ENCODE data around the gene GLB1L.

GLB1L gene

DNA sequence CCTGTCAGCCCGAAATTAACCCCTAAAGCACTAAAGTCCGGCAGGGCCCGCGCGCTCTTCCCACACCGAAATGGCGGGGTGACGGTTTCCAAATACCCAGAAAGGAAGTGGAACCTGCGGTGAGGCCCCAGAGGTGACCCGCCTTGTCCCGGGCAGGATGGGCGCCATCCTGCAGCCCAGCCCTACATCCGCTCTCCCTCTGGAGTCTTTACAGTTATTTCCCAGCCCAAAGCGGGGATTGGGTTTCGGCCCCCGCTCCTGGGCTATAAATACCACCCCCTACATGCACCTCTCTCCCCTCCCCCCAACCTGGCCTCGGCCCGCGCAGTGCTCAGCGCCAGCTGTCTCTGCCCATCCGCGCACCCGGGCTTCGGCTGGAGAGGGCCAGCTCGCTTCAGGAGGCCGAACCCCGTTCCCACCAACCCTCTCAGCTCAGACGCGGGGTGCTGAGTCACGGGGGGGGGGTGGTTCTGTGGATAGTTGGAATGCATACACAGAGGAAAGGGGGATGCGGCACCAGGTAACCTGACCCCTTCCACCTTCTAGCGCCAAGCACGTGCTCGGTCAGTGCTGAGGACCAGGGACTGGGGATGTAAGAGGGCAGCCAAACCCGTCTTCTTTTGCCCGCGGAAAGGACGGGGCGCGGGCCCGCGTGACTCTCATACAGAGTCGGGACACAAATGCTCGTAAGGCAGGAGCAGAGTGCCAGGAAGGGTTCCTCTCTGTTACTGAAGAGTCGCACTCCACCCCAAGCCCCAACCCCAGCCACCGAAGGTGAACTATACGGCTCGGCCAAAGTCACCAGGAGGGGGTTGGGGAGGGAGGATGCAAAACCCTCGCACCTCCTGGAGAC lies 7.9 kb upstream of the GLB1L start, which contains the start of gene TUBA4B:
TUBA4B (plus strand) TSS at position 344 of the 853 bp plus-strand sequence; CDS start at position 509, 165 bp downstream.
- DNase-seq (ENCODE audit: low spot score): peak; percentile 54

- DNase-seq (ENCODE audit: low spot score): no peak
Observed at GRCh38 chr2:219252570-219252899, 7.3 kb upstream of the GLB1L start.

DNA sequence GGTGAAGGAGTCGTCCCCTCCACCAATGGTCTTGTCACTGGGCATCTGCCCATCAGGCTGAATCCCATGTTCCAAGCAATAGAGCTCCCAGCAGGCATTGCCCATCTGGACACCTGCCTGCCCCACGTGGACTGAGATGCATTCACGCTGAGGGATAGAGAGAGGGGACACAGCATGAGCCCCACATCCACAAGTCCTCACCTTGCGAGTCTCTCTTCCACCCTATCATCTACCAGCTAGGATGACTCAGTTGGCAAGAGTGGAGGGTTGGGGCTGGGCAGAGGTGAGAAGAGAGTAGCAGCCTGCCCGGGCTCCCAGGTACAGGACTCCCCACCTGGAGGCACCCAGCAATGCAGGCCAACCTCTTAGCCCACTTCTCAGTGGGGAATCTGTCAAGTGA lies 6.8 kb upstream of the GLB1L start:
- no peak for DNase-seq (ENCODE audit: low spot score)

DNA sequence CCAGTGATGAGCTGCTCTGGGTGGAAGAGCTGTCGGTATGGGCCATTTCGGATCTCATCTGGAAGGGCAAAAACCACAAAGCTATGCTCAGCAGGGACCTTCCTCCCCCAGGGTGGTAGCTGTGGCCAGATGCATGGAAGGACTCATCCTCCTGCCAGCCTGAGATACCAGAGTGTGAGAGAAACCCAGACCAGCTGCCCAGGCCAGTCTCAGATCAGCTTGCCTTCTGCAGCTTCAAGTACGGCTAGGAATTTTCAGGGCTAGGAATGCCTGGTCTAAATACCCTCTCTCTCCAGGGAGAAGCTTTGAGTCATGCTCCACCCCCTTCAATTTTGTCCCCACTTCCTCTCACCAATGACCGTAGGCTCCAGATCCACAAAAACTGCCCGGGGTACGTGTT lies 6.4 kb upstream of the GLB1L start:
- no peak for DNase-seq (ENCODE audit: low spot score)

DNA sequence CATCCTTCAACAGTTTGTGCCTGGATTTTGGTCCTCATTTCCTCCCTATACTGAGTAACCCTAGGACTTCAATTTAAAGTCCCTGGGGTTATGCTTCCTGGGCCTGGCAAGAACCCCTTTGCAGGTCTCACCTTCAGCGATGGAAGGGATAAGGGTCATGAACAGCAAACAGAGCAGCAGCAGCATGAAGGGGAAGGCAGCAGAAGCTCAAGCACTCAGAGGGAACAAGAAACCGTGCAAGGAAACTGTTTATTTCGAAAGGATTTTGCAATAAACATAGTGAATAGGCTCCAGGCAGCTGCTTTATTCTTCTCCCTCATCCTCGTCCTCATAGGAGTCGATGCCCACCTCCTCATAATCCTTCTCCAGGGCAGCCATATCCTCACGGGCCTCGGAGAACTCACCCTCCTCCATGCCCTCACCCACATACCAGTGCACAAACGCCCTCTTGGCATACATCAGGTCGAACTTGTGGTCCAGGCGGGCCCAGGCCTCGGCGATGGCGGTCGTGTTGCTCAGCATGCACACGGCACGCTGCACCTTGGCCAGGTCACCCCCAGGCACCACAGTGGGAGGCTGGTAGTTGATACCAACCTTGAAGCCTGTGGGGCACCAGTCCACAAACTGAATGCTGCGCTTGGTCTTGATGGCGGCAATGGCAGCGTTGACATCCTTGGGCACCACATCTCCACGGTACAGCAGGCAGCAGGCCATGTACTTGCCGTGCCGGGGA lies 5.0 kb upstream of the GLB1L start:
- no peak for DNase-seq (ENCODE audit: low spot score)

GRCh38 chr2:219249203-219249980 lies 4.1 kb upstream of the GLB1L start:
- DNase-seq (ENCODE audit: low spot score): no peak

- no peak for DNase-seq (ENCODE audit: low spot score)
Observed at GRCh38 chr2:219248845-219249202, 3.6 kb upstream of the GLB1L start.

GRCh38 chr2:219247678-219248642 lies 2.7 kb upstream of the GLB1L start:
- no peak for DNase-seq (ENCODE audit: low spot score)

DNA sequence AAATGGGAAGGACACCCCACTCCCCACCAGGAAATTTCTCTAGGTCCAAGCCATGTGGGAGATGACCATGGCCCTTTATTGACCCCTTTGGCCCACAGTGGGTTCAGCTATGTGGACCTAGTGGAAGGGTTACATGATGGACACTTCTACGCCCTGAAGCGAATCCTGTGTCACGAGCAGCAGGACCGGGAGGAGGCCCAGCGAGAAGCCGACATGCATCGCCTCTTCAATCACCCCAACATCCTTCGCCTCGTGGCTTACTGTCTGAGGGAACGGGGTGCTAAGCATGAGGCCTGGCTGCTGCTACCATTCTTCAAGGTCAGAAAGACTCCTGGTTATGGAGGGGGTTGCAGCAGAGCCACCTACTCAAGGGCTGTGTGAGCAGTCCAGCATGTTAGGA lies 1.3 kb upstream of the GLB1L start:
- DNase-seq (ENCODE audit: low spot score): no peak

GRCh38 chr2:219245899-219246230 lies 621 bp upstream of the GLB1L start:
- no peak for DNase-seq (ENCODE audit: low spot score)

DNA sequence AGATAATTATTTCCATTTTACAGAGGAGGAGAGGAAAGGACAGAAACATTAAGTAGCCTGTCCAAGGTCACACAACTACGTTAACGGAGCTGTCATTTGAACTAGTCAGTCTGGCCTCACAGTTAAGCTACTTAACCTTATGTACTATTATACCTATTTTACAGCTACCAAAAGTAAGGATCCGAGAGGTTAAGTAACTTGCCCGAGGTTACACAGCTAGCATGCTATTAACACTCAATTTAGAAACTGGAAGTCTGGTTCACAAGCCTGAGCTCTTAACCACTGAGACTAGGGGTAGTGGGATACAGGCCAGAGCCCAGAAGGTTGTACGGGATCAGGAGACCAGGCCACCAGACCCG lies 476 bp downstream of the GLB1L start:
- DNase-seq (ENCODE audit: low spot score): no peak

DNA sequence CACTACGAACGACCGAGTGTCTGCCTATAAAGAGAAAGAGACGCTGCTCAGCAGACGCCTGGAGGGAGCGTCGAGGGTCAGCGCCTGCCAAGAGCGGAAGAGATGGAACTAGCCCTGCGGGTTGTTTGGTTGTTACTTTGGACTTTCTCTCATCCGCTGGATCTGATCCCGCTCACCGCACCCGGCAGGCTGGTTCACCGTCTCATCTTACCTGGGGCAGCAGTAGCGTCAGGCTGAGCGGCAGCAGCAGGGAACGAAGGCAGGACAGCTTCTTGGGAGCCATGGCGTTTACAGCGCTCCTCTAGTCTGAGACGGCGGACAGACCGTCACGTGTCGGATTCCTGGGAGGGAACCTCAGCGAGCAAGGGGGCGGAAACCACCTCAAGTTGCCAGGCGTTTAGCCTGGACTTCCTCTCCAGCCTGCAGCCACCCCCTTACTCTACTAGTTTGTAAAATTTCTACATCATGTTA lies 1.9 kb downstream of the GLB1L start:
- DNase-seq (ENCODE audit: low spot score): no peak

- DNase-seq (ENCODE audit: low spot score): no peak
Observed at GRCh38 chr2:219234331-219234730, 10.9 kb downstream of the GLB1L start.

DNA sequence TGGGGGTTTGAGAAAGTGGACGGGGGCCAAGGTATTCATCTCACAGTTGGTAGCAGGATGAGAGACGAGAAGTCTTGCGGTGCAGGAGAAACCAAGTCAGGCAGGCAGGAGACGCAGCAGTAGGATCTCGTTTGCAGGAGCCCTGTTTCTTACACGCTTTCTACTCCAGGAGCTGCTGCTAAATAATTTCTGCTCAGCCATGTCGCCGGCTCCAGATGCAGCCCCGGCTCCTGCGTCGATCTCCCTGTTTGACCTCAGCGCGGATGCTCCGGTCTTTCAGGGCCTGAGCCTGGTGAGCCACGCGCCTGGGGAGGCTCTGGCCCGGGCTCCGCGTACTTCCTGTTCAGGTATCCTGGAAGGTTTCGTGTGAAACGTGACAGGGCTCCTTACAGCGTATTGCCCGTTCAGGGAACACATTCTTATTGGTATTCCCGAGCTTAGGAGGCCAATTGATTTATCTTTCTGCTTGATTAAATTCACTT lies 15.1 kb downstream of the GLB1L start:
- peak; percentile 56 for DNase-seq (ENCODE audit: low spot score)

DNA sequence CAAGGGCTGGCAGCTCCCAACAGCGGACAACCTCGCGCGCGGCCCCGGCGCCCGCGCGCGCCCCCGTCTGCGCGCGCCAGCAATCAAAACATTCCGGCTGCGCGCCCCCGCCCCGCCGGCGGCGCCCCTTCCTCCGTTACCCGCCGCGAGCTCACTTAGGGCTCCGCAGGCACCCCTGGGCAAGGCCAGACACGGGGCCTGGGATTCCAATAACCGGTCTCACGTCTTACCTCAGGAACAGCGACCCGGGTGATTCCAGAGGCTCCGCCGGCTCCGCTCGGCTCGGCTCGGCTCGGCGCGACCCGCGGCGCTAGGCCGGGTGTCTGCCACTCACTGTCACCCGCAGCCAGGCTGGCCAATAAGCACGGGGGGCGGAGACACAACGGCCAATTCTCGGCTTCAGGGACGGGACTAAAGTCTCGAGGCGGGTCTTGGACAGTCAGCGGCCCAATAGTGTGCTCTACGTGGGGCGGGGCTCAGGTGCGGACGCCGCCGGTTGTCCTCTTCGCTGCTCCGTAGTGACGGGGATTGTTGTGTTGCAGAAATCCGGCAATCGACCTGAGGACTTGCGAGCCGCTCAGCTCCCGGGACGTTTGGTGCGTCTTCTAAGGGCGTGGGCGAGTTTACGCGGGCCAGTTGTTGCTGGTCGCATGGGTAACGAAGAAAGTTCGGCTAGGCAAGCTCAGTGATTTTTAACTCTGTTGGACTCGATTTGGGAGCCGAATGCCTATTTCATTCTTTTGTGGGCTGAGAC lies 15.8 kb downstream of the GLB1L start, which contains the start of the genes ANKZF1 and ATG9A:
ANKZF1 (plus strand) TSS at position 502 of the 754 bp plus-strand sequence. CDS start 452 bp downstream, outside the sequence.
ATG9A (minus strand) TSS at position 332 of the 754 bp plus-strand sequence. CDS start 1,612 bp downstream, outside the sequence.
- DNase-seq (ENCODE audit: low spot score): peak; percentile 99

DNA sequence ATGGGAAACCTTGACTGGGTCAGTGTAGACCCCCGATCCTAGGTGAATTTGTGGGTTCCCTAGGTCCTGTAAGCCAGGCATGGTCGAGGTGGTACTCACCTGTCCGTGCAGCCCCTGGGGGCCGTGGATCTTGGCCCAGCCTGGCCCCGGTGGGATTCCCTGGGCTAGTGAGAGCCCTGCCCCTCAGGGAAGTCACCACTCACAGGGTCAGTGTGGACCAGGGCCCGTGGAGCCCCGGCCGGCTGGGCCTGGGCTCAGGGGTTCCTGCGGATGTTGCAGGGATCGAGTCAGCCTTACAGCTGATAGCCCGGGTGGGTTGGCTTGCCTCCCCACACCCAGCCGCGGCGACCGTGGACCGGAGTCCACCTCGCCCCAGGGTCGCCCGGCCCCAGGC lies 16.3 kb downstream of the GLB1L start:
- DNase-seq (ENCODE audit: low spot score): no peak

- DNase-seq (ENCODE audit: low spot score): no peak
Observed at GRCh38 chr2:219228041-219228910, 17.0 kb downstream of the GLB1L start.

- no peak for DNase-seq (ENCODE audit: low spot score)
Observed at GRCh38 chr2:219225350-219225749, 19.9 kb downstream of the GLB1L start.

DNA sequence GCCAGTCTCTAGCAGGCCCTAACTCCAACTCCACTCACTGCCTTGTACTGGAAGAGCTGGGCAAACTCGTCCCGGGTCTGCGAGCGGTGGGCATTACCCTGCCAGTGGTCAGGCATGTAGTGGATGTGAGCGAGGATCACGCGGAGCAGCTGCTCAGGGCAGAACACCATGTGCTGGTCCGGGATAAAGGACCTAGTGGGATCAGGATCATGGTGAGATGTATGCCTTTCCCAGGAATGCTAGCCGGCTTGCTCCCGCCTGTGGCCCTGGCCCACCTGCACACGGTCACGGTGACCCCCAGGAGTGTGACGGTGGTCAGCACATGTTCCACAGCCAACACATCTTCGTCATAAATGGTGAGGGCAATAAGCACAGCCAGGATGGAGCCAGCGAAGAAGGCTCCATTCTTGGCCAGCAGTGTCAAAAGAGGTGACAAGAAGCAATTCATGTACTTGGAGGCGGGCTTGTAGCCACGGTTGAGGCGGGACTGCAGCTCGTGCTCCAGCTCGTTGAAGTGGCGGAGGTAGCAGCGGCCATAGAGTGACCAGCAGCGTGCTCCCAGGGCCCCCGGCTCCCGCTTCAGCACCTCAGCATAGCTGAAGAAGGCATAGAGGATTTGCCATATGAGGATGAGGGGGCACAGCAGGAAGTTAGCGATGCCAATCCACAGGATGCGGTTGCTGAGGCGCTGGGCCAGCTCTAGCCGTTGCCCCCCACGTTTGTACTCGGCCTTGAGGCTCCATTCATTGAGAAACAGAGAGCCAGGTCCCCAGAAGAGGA lies 21.2 kb downstream of the GLB1L start:
- DNase-seq (ENCODE audit: low spot score): no peak
